CD4-positive, alpha-beta T cell treated with Interleukin-12 subunit alpha and Interleukin-12 subunit beta, for 1 hour (primary cell): Measurements from ENCODE around the gene OR2T35.

Source experiments
- DNase-seq: peaks from one replicate; pipeline ENCODE4 v3.0.0-alpha.2; 2020

OR2T35 gene

GRCh38 chr1:248625166-248625565, 19.9 kb downstream of the OR2T35 start:
- no peak for DNase-seq

GRCh38 chr1:248622570-248623001, 22.5 kb downstream of the OR2T35 start:
- DNase-seq, result peak; percentile 24

GRCh38 chr1:248621770-248622169, 23.3 kb downstream of the OR2T35 start:
- DNase-seq, result no peak

GRCh38 chr1:248618878-248619277, 26.2 kb downstream of the OR2T35 start:
- peak; percentile 49 for DNase-seq

GRCh38 chr1:248618119-248618518, 27.0 kb downstream of the OR2T35 start:
- DNase-seq, result no peak

GRCh38 chr1:248613742-248614141, 31.3 kb downstream of the OR2T35 start:
- no peak for DNase-seq

GRCh38 chr1:248611883-248612414, 33.1 kb downstream of the OR2T35 start:
- DNase-seq, result peak; percentile 7

GRCh38 chr1:248610301-248610700, 34.8 kb downstream of the OR2T35 start:
- DNase-seq, result no peak

GRCh38 chr1:248599396-248599795, 45.7 kb downstream of the OR2T35 start:
- DNase-seq, result no peak

- DNase-seq, result no peak
Observed at GRCh38 chr1:248597589-248597988, 47.5 kb downstream of the OR2T35 start, which contains the start of gene OR2T10. TSS of gene OR2T10 (minus strand) at chr1:248597700. CDS start at chr1:248593768, 3,932 bp downstream.

GRCh38 chr1:248596615-248597014, 48.5 kb downstream of the OR2T35 start:
- no peak for DNase-seq

GRCh38 chr1:248593226-248593625, 51.9 kb downstream of the OR2T35 start:
- DNase-seq, result no peak

- DNase-seq, result no peak
Observed at GRCh38 chr1:248592655-248593054, 52.4 kb downstream of the OR2T35 start.

- DNase-seq, result no peak
Observed at GRCh38 chr1:248590055-248590454, 55.0 kb downstream of the OR2T35 start.

- DNase-seq, result no peak
Observed at GRCh38 chr1:248589334-248589733, 55.7 kb downstream of the OR2T35 start.
